Kidney (tissue), 14 donors: ENCODE results near the gene ZNF888. TPM values are rescaled to one million over a fixed set of nuclear protein-coding genes. Genes with fewer than 3 reads are reported as not detected.
A peak's percentile ranks its signal among the peaks of the same experiment; 100 is the strongest.

Source experiments
- DNase-seq, 5 donors: peaks; one replicate each; pipeline ENCODE4 v3.0.0-alpha.2; 2013 to 2020
- FAIRE-seq: peaks from 2 replicates; lab custom pipeline; 2012; peaks lifted over from hg19 to GRCh38; lab: Jason Lieb, UNC
- H3K27ac ChIP-seq, 2 donors: one replicate each; pipeline ENCODE4 v1.7.0; 2013; ENCODE audit warnings: low read depth in 2 of 2, low read length in 2 of 2, inconsistent platforms in 1 of 2
- H3K27me3 ChIP-seq: one replicate; pipeline ENCODE4 v1.7.1; 2013; ENCODE audit warnings: low read length, inconsistent platforms; ENCODE audit not compliant: control insufficient read depth, insufficient read depth
- H3K36me3 ChIP-seq, 3 donors: one replicate each; pipeline versions ENCODE4 v1.7.0 to v1.7.1; 2013; ENCODE audit warnings: low read length in 3 of 3, control low read depth in 1 of 3, inconsistent platforms in 1 of 3; ENCODE audit not compliant: insufficient read depth in 3 of 3, control insufficient read depth in 2 of 3
- H3K4me1 ChIP-seq, 3 donors: one replicate each; pipeline versions ENCODE4 v1.7.0 to v1.7.1; 2013; ENCODE audit warnings: low read length in 3 of 3, inconsistent platforms in 1 of 3, low read depth in 1 of 3; ENCODE audit not compliant: control insufficient read depth in 2 of 3, insufficient read depth in 2 of 3
- H3K4me3 ChIP-seq, 3 donors: one replicate each; pipeline versions ENCODE4 v1.7.0 to v1.8.1; 2013; ENCODE audit warnings: low read length in 3 of 3, control low read depth in 1 of 3, inconsistent platforms in 1 of 3
- H3K9ac ChIP-seq, 3 donors: one replicate each; pipeline versions ENCODE4 v1.7.0 to v1.7.1; 2013; ENCODE audit warnings: low read length in 3 of 3, control low read depth in 1 of 3, inconsistent platforms in 1 of 3
- H3K9me3 ChIP-seq, 3 donors: one replicate each; pipeline versions ENCODE4 v1.7.0 to v1.7.1; 2013; ENCODE audit warnings: low read length in 3 of 3, control low read depth in 1 of 3, inconsistent platforms in 1 of 3; ENCODE audit not compliant: control insufficient read depth in 2 of 3, insufficient read depth in 1 of 3
- CTCF ChIP-seq: IDR thresholded peaks from 3 replicates; pipeline ENCODE4 v1.5.1; 2012; ENCODE audit warnings: mild to moderate bottlenecking, moderate library complexity, borderline replicate concordance; ENCODE audit not compliant: insufficient read depth; ENCODE audit errors: extremely low read depth
- intact Hi-C: fragments of 100-400 bp; cut with DNase I; formaldehyde crosslinking; loops from one replicate; pipeline ENCODE4 v1.11.1; 2022
- polyA plus RNA-seq: library from polyadenylated mRNA; stranded (reverse); fragments of 350-450 nt; fragmentation: Illumina TruSeq; extraction: RNeasy Lipid Tissue Mini Kit (QIAGEN cat#74804); gene quantifications from one replicate; pipeline ENCODE4 v1.2.3, GENCODE V29; 2014; ENCODE audit warnings: low read depth, low replicate concordance; ENCODE audit not compliant: insufficient read depth
- total RNA-seq: library from RNA; stranded (reverse); fragmentation: NEBNext Ultra II Directional; extraction: Animal tissue kit (Norgen Biotek cat#: 25700); gene quantifications from one replicate; pipeline ENCODE4 v1.2.1, GENCODE V29; 2021
- donor health status: control.
- donor health status: control.
- donor health status: control.
- donor health status: control.
- donor health status: control.
- donor health status: DM: yes; HTN: yes; CAD: no.
- donor health status: Normal renal cell carcinoma (clear cell type).

The ZNF888 gene
- total and polyA plus RNA-seq, 2 donors from 2014 or later, result 3.4 to 22.6 TPM

GRCh38 chr19:52957591-52957990, 34.4 kb upstream of the ZNF888 start:
- Histone ChIP-seq H3K4me1 (peaks cover 0 to 7% (median 0%) of the 10 kb centered on the region in 3 donors), H3K27ac (no peak overlapping the region), H3K4me3 (no peak overlapping the region), H3K36me3 (peaks cover 4 to 29% (median 9%) of the 10 kb centered on the region in 3 donors), H3K9ac (no peak overlapping the region), H3K27me3 (no peaks in the 10 kb centered on the region), H3K9me3 (peaks cover 0 to 28% (median under 1%) of the 10 kb centered on the region in 3 donors)
- FAIRE-seq (no peak), DNase-seq (no peak)
- TF ChIP-seq CTCF, result no peak
- intact Hi-C loops, result no loop called here

GRCh38 chr19:52956917-52957316, 33.7 kb upstream of the ZNF888 start:
- DNase-seq (no peak), FAIRE-seq (no peak)
- peaks cover 11 to 36% (median 15%) of the 10 kb centered on the region in 3 donors for H3K36me3 ChIP-seq
- intact Hi-C loops, result no loop called here
- H3K27me3 ChIP-seq, result no peaks in the 10 kb centered on the region
- H3K4me1 ChIP-seq, result peaks cover 0 to 4% (median 0%) of the 10 kb centered on the region in 3 donors
- TF ChIP-seq CTCF, result no peak
- no peak overlapping the region for H3K4me3 ChIP-seq
- no peak overlapping the region for H3K27ac ChIP-seq
- H3K9me3 ChIP-seq, result peaks cover 1 to 34% (median 6%) of the 10 kb centered on the region in 3 donors
- H3K9ac ChIP-seq, result no peak overlapping the region

GRCh38 chr19:52949422-52949821, 26.2 kb upstream of the ZNF888 start:
- no peak for TF ChIP-seq CTCF
- peak overlapping the region in 2 of 3 donors; percentile 10 to 43 for H3K4me3 ChIP-seq
- H3K36me3 ChIP-seq, result peaks cover 27 to 39% (median 30%) of the 10 kb centered on the region in 3 donors
- H3K4me1 ChIP-seq, result no peaks in the 10 kb centered on the region
- H3K9me3 ChIP-seq, result peaks cover 10 to 51% (median 41%) of the 10 kb centered on the region in 3 donors
- H3K9ac ChIP-seq, result no peak overlapping the region
- DNase-seq (no peak), FAIRE-seq (no peak)
- no peaks in the 10 kb centered on the region for H3K27me3 ChIP-seq
- intact Hi-C loops, result no loop called here
- no peak overlapping the region for H3K27ac ChIP-seq
